Endodermal cell (in vitro differentiated cells): ENCODE results near the gene DBR1. TPM values are rescaled to one million over a fixed set of nuclear protein-coding genes. Genes with fewer than 3 reads are reported as not detected.

Experiments
- DNase-seq: peaks from one replicate; pipeline ENCODE4 v3.0.0-alpha.2; 2017
- H3K27ac ChIP-seq: 2 replicates; pipeline ENCODE4 v1.5.1; 2013; ENCODE audit warnings: mild to moderate bottlenecking, low read depth, low read length, moderate library complexity
- H3K27me3 ChIP-seq: 2 replicates; pipeline ENCODE4 v1.6.1; 2013; ENCODE audit warnings: mild to moderate bottlenecking, low read length, moderate library complexity; ENCODE audit not compliant: insufficient read depth, control insufficient read depth, poor library complexity, severe bottlenecking
- H3K36me3 ChIP-seq: 2 replicates; pipeline ENCODE4 v1.7.0; 2013; ENCODE audit warnings: mild to moderate bottlenecking, low read length, moderate library complexity; ENCODE audit not compliant: control insufficient read depth, insufficient read depth
- H3K4me1 ChIP-seq: one replicate; pipeline ENCODE4 v1.7.0; 2013; ENCODE audit warnings: low read length; ENCODE audit not compliant: control insufficient read depth, insufficient read depth
- H3K4me3 ChIP-seq: 2 replicates; pipeline ENCODE4 v1.5.1; 2013; ENCODE audit warnings: mild to moderate bottlenecking, low read length, moderate library complexity
- H3K9ac ChIP-seq: 2 replicates; pipeline ENCODE4 v1.6.1; 2013; ENCODE audit warnings: mild to moderate bottlenecking, low read length, moderate library complexity; ENCODE audit not compliant: poor library complexity, severe bottlenecking; ENCODE audit errors: extremely low read depth
- H3K9me3 ChIP-seq: 2 replicates; pipeline ENCODE4 v1.6.1; 2013; ENCODE audit warnings: mild to moderate bottlenecking, low read length, moderate library complexity; ENCODE audit not compliant: control insufficient read depth
- H3K27ac Mint-ChIP-seq: 2 replicates; pipeline ENCODE4 v1.8.0; 2020; ENCODE audit warnings: mixed read lengths
- H3K27me3 Mint-ChIP-seq: 2 replicates; pipeline ENCODE4 v1.8.0; 2021; ENCODE audit warnings: mild to moderate bottlenecking, mixed read lengths; ENCODE audit not compliant: insufficient read depth
- H3K36me3 Mint-ChIP-seq: 2 replicates; pipeline ENCODE4 v1.8.0; 2020; ENCODE audit warnings: low read depth, mixed read lengths
- H3K4me1 Mint-ChIP-seq: 2 replicates; pipeline ENCODE4 v1.8.0; 2020; ENCODE audit warnings: mixed read lengths
- H3K4me3 Mint-ChIP-seq: 2 replicates; pipeline ENCODE4 v1.8.0; 2020; ENCODE audit warnings: mild to moderate bottlenecking, moderate library complexity, mixed read lengths
- H3K9me3 Mint-ChIP-seq: 2 replicates; pipeline ENCODE4 v1.8.0; 2020; ENCODE audit warnings: mild to moderate bottlenecking, mixed read lengths
- WGBS, 2 experiments: methylation state at CpG; one replicate each; pipeline versions ENCODE4 v1.1.5 to v1.1.7; 2013; ENCODE audit warnings: missing lambda C conversion rate in 2 of 2, mixed read lengths in 1 of 2; ENCODE audit not compliant: insufficient coverage in 1 of 2, insufficient read length in 1 of 2; 5-methylcytosine and 5-hydroxymethylcytosine counted together
- total RNA-seq, 2 donors: library from RNA; stranded (reverse); fragmentation: NEBNext Ultra II Directional in 1 of 2; extraction: Animal tissue kit (Norgen Biotek cat#: 25700) in 1 of 2; gene quantifications; 2 replicates in 1 of 2; 3 replicates in 1 of 2; pipeline ENCODE4 v1.2.1, GENCODE V29; 2021
- TF ChIP-seq, protein P1 (sequence below): fragments of 200-600 bp; sonication (generic); conservative IDR thresholded peaks from 2 replicates; pipeline ENCODE4 v1.5.0; 2021; ENCODE audit warnings: antibody characterized with exemption, mild to moderate bottlenecking

The DBR1 gene
- total RNA-seq, 2 donors from 2014 or later: 17.7 to 22.0 TPM

- H3K36me3 ChIP-seq: peaks cover 7% of the 10 kb centered on the region
- 86 to 100% methylated on average over 2 to 3 of the region's 3 CpGs for WGBS, 2 experiments
- no peaks in the 10 kb centered on the region for H3K27me3 ChIP-seq
- no peak overlapping the region for H3K27ac ChIP-seq
- Mint-ChIP-seq H3K36me3 (peaks cover 18% of the 10 kb centered on the region), H3K27ac (no peak overlapping the region), H3K9me3 (peaks cover 1% of the 10 kb centered on the region), H3K4me3 (no peak overlapping the region), H3K27me3 (no peaks in the 10 kb centered on the region), H3K4me1 (peaks cover 4% of the 10 kb centered on the region)
- no peak overlapping the region for H3K4me3 ChIP-seq
- peaks cover 7% of the 10 kb centered on the region for H3K9me3 ChIP-seq
- DNase-seq: no peak
- no peak overlapping the region for H3K9ac ChIP-seq
- TF ChIP-seq, protein P1, sequence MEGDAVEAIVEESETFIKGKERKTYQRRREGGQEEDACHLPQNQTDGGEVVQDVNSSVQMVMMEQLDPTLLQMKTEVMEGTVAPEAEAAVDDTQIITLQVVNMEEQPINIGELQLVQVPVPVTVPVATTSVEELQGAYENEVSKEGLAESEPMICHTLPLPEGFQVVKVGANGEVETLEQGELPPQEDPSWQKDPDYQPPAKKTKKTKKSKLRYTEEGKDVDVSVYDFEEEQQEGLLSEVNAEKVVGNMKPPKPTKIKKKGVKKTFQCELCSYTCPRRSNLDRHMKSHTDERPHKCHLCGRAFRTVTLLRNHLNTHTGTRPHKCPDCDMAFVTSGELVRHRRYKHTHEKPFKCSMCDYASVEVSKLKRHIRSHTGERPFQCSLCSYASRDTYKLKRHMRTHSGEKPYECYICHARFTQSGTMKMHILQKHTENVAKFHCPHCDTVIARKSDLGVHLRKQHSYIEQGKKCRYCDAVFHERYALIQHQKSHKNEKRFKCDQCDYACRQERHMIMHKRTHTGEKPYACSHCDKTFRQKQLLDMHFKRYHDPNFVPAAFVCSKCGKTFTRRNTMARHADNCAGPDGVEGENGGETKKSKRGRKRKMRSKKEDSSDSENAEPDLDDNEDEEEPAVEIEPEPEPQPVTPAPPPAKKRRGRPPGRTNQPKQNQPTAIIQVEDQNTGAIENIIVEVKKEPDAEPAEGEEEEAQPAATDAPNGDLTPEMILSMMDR: no peak
- no peaks in the 10 kb centered on the region for H3K4me1 ChIP-seq
These were observed 28.4 kb upstream of the DBR1 start for GRCh38 chr3:138202945-138203701.

DNA sequence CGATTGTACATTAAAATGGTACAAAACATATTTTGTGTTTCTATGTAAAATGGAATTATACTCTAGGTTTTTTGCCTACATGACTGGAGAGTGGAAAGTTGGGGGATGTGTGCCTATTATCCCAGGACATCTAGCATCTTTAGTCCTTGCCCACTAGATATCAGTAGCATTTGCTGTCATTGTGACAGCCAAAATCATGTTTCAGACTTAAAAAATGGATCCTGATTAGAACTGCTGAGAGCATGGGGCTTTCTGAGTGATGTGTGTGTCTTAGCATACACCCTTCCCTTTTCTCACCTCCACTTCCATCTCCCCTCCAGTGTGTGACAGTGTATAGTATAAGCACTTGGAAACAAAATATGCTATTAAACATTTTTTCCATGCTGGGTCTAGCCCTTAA lies 25.7 kb upstream of the DBR1 start:
- Histone ChIP-seq H3K36me3 (peaks cover 10% of the 10 kb centered on the region), H3K9ac (no peak overlapping the region), H3K27ac (no peak overlapping the region), H3K4me3 (no peak overlapping the region), H3K9me3 (no peaks in the 10 kb centered on the region), H3K27me3 (no peaks in the 10 kb centered on the region), H3K4me1 (no peaks in the 10 kb centered on the region)
- TF ChIP-seq, protein P1: no peak
- Mint-ChIP-seq H3K4me3 (no peak overlapping the region), H3K36me3 (peaks cover 18% of the 10 kb centered on the region), H3K27me3 (no peaks in the 10 kb centered on the region), H3K9me3 (no peaks in the 10 kb centered on the region), H3K27ac (no peak overlapping the region), H3K4me1 (peaks cover 5% of the 10 kb centered on the region)
- no peak for DNase-seq
- 100% methylated on average over 1 of the region's 1 CpG; no CpG with 5 or more reads in 1 of the 2 experiments for WGBS, 2 experiments

GRCh38 chr3:138199851-138200250 lies 25.1 kb upstream of the DBR1 start:
- Mint-ChIP-seq H3K27me3 (no peaks in the 10 kb centered on the region), H3K27ac (no peak overlapping the region), H3K4me1 (peaks cover 5% of the 10 kb centered on the region), H3K9me3 (no peaks in the 10 kb centered on the region), H3K4me3 (no peak overlapping the region), H3K36me3 (peaks cover 16% of the 10 kb centered on the region)
- H3K27ac ChIP-seq: no peak overlapping the region
- H3K4me3 ChIP-seq: no peak overlapping the region
- 100% methylated on average over 1 of the region's 2 CpGs; no CpG with 5 or more reads in 1 of the 2 experiments for WGBS, 2 experiments
- TF ChIP-seq, protein P1: no peak
- H3K36me3 ChIP-seq: peaks cover 10% of the 10 kb centered on the region
- H3K4me1 ChIP-seq: no peaks in the 10 kb centered on the region
- no peaks in the 10 kb centered on the region for H3K27me3 ChIP-seq
- H3K9me3 ChIP-seq: no peaks in the 10 kb centered on the region
- DNase-seq: no peak
- H3K9ac ChIP-seq: no peak overlapping the region
